Peyer's patch (tissue), 4 donors: ENCODE results near the gene TES. TPM values are rescaled to one million over a fixed set of nuclear protein-coding genes. Genes with fewer than 3 reads are reported as not detected.
A peak's percentile ranks its signal among the peaks of the same experiment; 100 is the strongest.
"Not testable (repeated sequence)": the region's sequence is repeated elsewhere in the genome, so short reads cannot be mapped to it uniquely, and the experiment has no call there.

Source experiments
- DNase-seq, 3 donors: peaks; one replicate each; pipeline ENCODE4 v3.0.0-alpha.2; 2017 to 2019
- H3K27ac ChIP-seq, 4 donors: fragments of 200-600 bp; sonication (generic); one replicate each; pipeline ENCODE4 v1.5.1; 2016 to 2019
- H3K27me3 ChIP-seq, 2 donors: fragments of 200-600 bp; sonication (generic); one replicate each; pipeline ENCODE4 v1.5.1; 2019
- H3K36me3 ChIP-seq, 3 donors: fragments of 200-600 bp; sonication (generic); one replicate each; pipeline ENCODE4 v1.5.1; 2016 to 2019
- H3K4me1 ChIP-seq, 4 donors: fragments of 200-600 bp; sonication (generic); one replicate each; pipeline ENCODE4 v1.5.1; 2016 to 2019
- H3K4me3 ChIP-seq, 4 donors: fragments of 200-600 bp; sonication (generic); 1 replicate in 3 of 4; 2 replicates in 1 of 4; pipeline ENCODE4 v1.5.1; 2016 to 2019; ENCODE audit warnings: mild to moderate bottlenecking in 1 of 4
- H3K9me3 ChIP-seq, 4 donors: fragments of 200-600 bp; sonication (generic); one replicate each; pipeline ENCODE4 v1.5.1; 2016 to 2019; ENCODE audit warnings: mild to moderate bottlenecking in 1 of 4
- CTCF ChIP-seq, 6 experiments: fragments of 450-650 bp in 4 of 6; fragments of 200-600 bp in 2 of 6; sonication (generic) in 1 of 6; IDR thresholded peaks; one replicate each; pipeline ENCODE4 v1.5.1; 2017 to 2019; ENCODE audit warnings: antibody characterized with exemption in 6 of 6, mild to moderate bottlenecking in 3 of 6, moderate library complexity in 1 of 6
- POLR2A ChIP-seq, 2 donors: fragments of 450-650 bp; IDR thresholded peaks; one replicate each; pipeline ENCODE4 v1.5.1; 2017; ENCODE audit warnings: antibody characterized with exemption in 2 of 2, mild to moderate bottlenecking in 2 of 2, moderate library complexity in 2 of 2
- total RNA-seq, 4 donors: library from RNA; depleted of rRNA; stranded (reverse); fragments of >200 nt; gene quantifications; one replicate each; pipeline ENCODE4 v1.1.0, GENCODE V29; 2016

Gene TES
- total RNA-seq, 4 donors from 2014 or later, result 62.7 to 97.4 (median 69.6) TPM

GRCh38 chr7:116241291-116241690, 31.0 kb downstream of the TES start:
- no peak overlapping the region for H3K27ac ChIP-seq
- H3K27me3 ChIP-seq, result no peaks in the 10 kb centered on the region
- TF ChIP-seq POLR2A (IDR thresholded peaks at IDR 0.05), result no peak
- TF ChIP-seq CTCF (IDR thresholded peaks at IDR 0.05), result no peak

GRCh38 chr7:116242178-116242577, 31.8 kb downstream of the TES start:
- Histone ChIP-seq H3K27ac (no peak overlapping the region), H3K4me3 (no peak overlapping the region), H3K4me1 (peaks cover 0 to 23% (median 0%) of the 10 kb centered on the region in 4 donors), H3K9me3 (no peaks in the 10 kb centered on the region), H3K27me3 (no peaks in the 10 kb centered on the region), H3K36me3 (peaks cover 0 to 18% (median 0%) of the 10 kb centered on the region in 3 donors)
- TF ChIP-seq CTCF (IDR thresholded peaks at IDR 0.05), result no peak
- TF ChIP-seq POLR2A (IDR thresholded peaks at IDR 0.05), result no peak
- DNase-seq, result no peak

More at GRCh38 chr7:116241291-116241690, 31.0 kb downstream of the TES start:
- no peak for DNase-seq
- Histone ChIP-seq H3K4me1 (peaks cover 0 to 23% (median 0%) of the 10 kb centered on the region in 4 donors), H3K36me3 (peaks cover 0 to 19% (median 0%) of the 10 kb centered on the region in 3 donors), H3K9me3 (no peaks in the 10 kb centered on the region), H3K4me3 (no peak overlapping the region)

- no peaks in the 10 kb centered on the region for H3K27me3 ChIP-seq
- H3K4me3 ChIP-seq, result no peak overlapping the region
- H3K4me1 ChIP-seq, result peaks cover 0 to 23% (median 0%) of the 10 kb centered on the region in 4 donors
- H3K9me3 ChIP-seq, result no peaks in the 10 kb centered on the region
- no peak for TF ChIP-seq POLR2A (IDR thresholded peaks at IDR 0.05)
- no peak for TF ChIP-seq CTCF (IDR thresholded peaks at IDR 0.05)
- no peak for DNase-seq
- peaks cover 0 to 12% (median 0%) of the 10 kb centered on the region in 3 donors for H3K36me3 ChIP-seq
- H3K27ac ChIP-seq, result no peak overlapping the region
Measured at GRCh38 chr7:116242759-116243158, 32.4 kb downstream of the TES start.

GRCh38 chr7:116244803-116245202, 34.5 kb downstream of the TES start:
- H3K4me3 ChIP-seq, DNase-seq, H3K27me3 ChIP-seq, H3K27ac ChIP-seq, H3K9me3 ChIP-seq: not testable (repeated sequence)
- peaks cover 0 to 14% (median 0%) of the 10 kb centered on the region in 4 donors for H3K4me1 ChIP-seq
- H3K36me3 ChIP-seq, result peaks cover 0 to 26% (median 0%) of the 10 kb centered on the region in 3 donors

- Histone ChIP-seq H3K27ac (no peak overlapping the region), H3K9me3 (no peaks in the 10 kb centered on the region), H3K36me3 (peaks cover 0 to 41% (median 0%) of the 10 kb centered on the region in 3 donors), H3K4me3 (no peak overlapping the region), H3K4me1 (peaks cover 0 to 7% (median 0%) of the 10 kb centered on the region in 4 donors), H3K27me3 (no peaks in the 10 kb centered on the region)
- no peak for TF ChIP-seq POLR2A (IDR thresholded peaks at IDR 0.05)
- no peak for TF ChIP-seq CTCF (IDR thresholded peaks at IDR 0.05)
- DNase-seq, result no peak
Measured at GRCh38 chr7:116246357-116246756, 36.0 kb downstream of the TES start.

GRCh38 chr7:116249969-116250553, 39.7 kb downstream of the TES start:
- H3K36me3 ChIP-seq, result peaks cover 0 to 53% (median 0%) of the 10 kb centered on the region in 3 donors
- no peaks in the 10 kb centered on the region for H3K27me3 ChIP-seq
- H3K27ac ChIP-seq, result no peak overlapping the region
- H3K4me3 ChIP-seq, result no peak overlapping the region
- no peaks in the 10 kb centered on the region for H3K4me1 ChIP-seq
- H3K9me3 ChIP-seq, result no peaks in the 10 kb centered on the region
- DNase-seq, result no peak
- TF ChIP-seq CTCF (IDR thresholded peaks at IDR 0.05) (peak in 3 of 6 experiments; percentile 39 to 42 (median 39)), POLR2A (IDR thresholded peaks at IDR 0.05) (no peak)
